Spinal cord (tissue), 10 donors: Measurements from ENCODE around the gene CADM1. TPM values are rescaled to one million over a fixed set of nuclear protein-coding genes. Genes with fewer than 3 reads are reported as not detected.

Experiments used
- DNase-seq, 6 donors: peaks; one replicate each; pipeline versions ENCODE4 v3.0.0 to v3.0.0-alpha.2; 2013 to 2015; ENCODE audit warnings: low spot score in 6 of 6, low read depth in 4 of 6
- H3K27ac ChIP-seq: one replicate; pipeline ENCODE4 v1.5.1; 2013; ENCODE audit warnings: low read depth, low read length, control low read depth
- H3K27me3 ChIP-seq: one replicate; pipeline ENCODE4 v1.6.1; 2013; ENCODE audit warnings: low read length; ENCODE audit not compliant: control insufficient read depth, insufficient read depth
- H3K36me3 ChIP-seq: one replicate; pipeline ENCODE4 v1.6.1; 2013; ENCODE audit warnings: low read length; ENCODE audit not compliant: control insufficient read depth, insufficient read depth
- H3K4me1 ChIP-seq: one replicate; pipeline ENCODE4 v1.6.1; 2013; ENCODE audit warnings: low read length; ENCODE audit not compliant: control insufficient read depth, insufficient read depth
- H3K4me3 ChIP-seq: one replicate; pipeline ENCODE4 v1.5.1; 2013; ENCODE audit warnings: low read depth, low read length, control low read depth
- H3K9me3 ChIP-seq: one replicate; pipeline ENCODE4 v1.6.1; 2013; ENCODE audit warnings: low read length; ENCODE audit not compliant: control insufficient read depth, insufficient read depth
- WGBS: methylation state at CpG from one replicate; pipeline ENCODE4 v1.1.5; 2013; ENCODE audit warnings: missing lambda C conversion rate; ENCODE audit not compliant: insufficient coverage; 5-methylcytosine and 5-hydroxymethylcytosine counted together
- polyA plus RNA-seq, 2 donors: library from polyadenylated mRNA; unstranded; fragments of 120-200 nt; gene quantifications; one replicate each; pipeline ENCODE4 v1.2.1, GENCODE V29; 2013; ENCODE audit not compliant: insufficient read length in 2 of 2
- total RNA-seq, 2 donors: library from RNA; depleted of rRNA in 1 of 2; stranded (reverse); fragments of 120-200 nt in 1 of 2; fragments of >200 nt in 1 of 2; gene quantifications; one replicate each; pipeline versions ENCODE4 v1.2.3 to v1.2.4, GENCODE V29; 2013 to 2014
- donor health status: healthy.

CADM1 gene
- total and polyA plus RNA-seq, 4 donors, result 106 to 180 (median 132) TPM

DNA sequence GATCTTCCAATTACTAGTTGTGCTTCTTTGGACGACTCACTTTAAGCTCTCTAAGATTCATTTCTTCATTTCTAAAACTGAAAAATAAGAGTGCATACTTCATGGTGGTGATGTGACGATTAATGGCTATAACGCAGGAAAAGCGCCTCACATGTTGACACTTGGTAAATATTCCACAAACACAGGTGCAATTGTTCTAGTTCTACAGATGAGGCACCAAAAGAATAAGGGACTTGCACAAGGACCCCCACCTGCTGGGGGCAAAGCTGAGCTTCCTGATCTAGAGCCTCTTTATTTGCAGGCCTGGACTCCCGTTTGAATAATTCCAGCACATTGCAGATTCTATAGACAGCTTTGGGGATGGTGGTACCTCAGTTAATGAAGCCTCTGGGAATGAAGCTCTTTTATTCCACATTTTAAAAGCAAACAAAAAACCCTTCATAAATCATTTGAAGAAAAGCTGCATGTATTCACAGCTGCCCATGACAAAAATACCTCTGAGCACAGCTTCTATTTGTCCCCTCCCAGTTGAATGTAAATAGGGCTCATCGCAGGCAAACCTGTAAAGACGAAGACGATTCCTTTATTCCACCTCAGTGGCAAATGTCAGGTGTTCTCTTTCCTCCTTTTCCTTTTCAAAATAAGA is 14.9 kb upstream of the CADM1 start:
- no peak for DNase-seq
- H3K36me3 ChIP-seq, result no peaks in the 10 kb centered on the region
- H3K4me3 ChIP-seq, result no peak overlapping the region
- no peaks in the 10 kb centered on the region for H3K27me3 ChIP-seq
- no peaks in the 10 kb centered on the region for H3K4me1 ChIP-seq
- WGBS, result 97% methylated on average over 3 of the region's 8 CpGs
- no peak overlapping the region for H3K27ac ChIP-seq
- H3K9me3 ChIP-seq, result no peaks in the 10 kb centered on the region

DNA sequence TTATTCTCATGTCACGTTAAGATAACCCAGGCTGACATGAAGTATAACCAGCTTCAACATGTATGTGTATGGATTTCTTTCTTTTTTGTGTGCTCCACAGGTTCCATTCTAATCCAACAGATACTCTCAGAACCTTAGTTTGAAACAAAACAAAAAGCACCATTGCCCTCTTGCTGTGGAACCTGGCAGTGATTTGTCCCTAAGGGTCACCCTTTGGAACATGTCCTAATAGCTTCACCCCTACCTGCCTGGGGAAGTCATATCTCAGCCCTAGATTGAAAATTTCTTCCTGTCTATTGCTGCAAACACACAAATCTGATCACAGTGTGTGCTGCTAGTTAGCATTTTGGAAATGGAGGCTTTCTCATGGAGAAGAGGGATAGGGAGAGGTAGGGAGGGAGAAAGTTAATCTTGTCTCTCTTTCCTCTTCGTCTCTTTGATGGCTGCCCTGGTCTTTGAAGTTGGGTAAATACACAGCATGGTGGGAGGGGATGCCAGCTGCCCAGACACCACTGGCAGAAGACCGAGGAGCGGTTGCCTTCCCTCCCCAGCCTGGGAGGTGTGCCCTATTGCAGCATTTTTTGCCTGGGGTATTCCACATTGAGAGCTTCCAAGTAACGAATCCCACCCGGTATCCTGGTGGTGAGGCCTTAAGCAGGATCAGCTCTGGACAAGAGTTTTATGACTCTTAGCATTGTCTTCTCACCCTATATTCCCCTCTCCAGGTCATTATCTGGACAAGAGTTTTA is 11.6 kb upstream of the CADM1 start:
- Histone ChIP-seq H3K9me3 (no peaks in the 10 kb centered on the region), H3K4me3 (no peak overlapping the region), H3K27me3 (no peaks in the 10 kb centered on the region), H3K4me1 (no peaks in the 10 kb centered on the region), H3K36me3 (no peaks in the 10 kb centered on the region), H3K27ac (no peak overlapping the region)
- 58% methylated on average over 5 of the region's 6 CpGs for WGBS
- DNase-seq, result no peak

DNA sequence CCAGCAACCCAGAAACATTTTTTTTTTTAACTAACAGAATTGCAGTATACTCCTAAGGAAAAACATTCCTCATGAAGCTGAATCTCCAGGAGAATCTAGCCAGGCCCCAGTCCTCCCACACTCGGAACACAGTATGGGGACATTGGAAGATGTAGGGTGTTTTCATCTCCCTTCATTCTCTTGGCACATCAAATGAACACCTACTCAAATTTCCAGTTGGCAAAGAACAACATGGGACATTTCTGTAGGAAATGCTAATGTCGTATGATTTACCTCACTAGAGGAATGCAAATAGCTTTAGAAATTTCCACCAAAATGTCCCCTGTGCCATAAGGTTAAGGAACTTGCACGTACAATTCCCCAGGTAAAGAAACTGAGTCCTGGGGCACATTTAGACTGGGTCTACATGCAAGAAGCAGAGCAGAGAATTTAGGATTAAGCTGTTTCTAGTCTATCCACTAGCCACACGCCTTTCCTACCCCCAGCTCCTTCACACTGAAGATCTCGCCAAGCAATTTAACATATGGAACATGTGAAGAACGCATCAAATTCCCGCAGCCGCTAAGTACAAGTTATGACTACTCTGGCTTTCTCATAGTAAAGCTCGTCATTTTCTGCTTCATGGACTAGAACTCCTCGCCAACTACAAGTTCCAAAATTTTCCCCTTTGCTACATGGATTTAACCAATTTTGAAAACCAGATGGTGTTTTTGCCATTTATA is 2.9 kb upstream of the CADM1 start:
- H3K27ac ChIP-seq, result no peak overlapping the region
- H3K27me3 ChIP-seq, result peaks cover 10% of the 10 kb centered on the region
- H3K4me3 ChIP-seq, result no peak overlapping the region
- peak in 1 of 6 donors; percentile 85 for DNase-seq
- WGBS, result 86% methylated on average over 5 of the region's 10 CpGs
- no peaks in the 10 kb centered on the region for H3K36me3 ChIP-seq
- H3K9me3 ChIP-seq, result no peaks in the 10 kb centered on the region
- peaks cover 16% of the 10 kb centered on the region for H3K4me1 ChIP-seq

DNA sequence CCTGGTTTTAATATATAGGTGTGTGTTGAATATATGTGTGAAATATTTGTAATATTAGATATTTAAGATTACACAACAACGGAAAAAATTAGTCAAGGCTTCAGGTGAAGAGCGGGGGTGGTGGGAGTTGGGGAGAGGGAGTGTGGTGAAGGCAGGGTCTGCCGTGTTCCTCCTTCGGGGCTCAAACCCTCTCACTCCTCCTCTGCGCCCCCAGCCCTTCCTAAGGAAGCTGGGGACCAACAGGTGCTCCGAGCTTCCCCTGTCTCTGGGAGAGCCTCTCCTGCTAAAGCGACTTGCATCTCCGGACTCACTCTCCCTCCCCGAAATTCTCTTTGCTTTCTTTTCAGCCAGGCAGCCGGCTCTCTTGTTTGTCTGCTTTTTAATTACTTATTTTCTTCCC is 960 bp upstream of the CADM1 start:
- WGBS, result 4% methylated on average over 5 of the region's 10 CpGs
- H3K27me3 ChIP-seq, result peaks cover 10% of the 10 kb centered on the region
- peak overlapping the region; percentile 93 for H3K27ac ChIP-seq
- no peaks in the 10 kb centered on the region for H3K36me3 ChIP-seq
- no peaks in the 10 kb centered on the region for H3K9me3 ChIP-seq
- peaks cover 16% of the 10 kb centered on the region for H3K4me1 ChIP-seq
- H3K4me3 ChIP-seq, result peak overlapping the region; percentile 92
- DNase-seq, result peak in 3 of 6 donors; percentile 15 to 67 (median 48)

DNA sequence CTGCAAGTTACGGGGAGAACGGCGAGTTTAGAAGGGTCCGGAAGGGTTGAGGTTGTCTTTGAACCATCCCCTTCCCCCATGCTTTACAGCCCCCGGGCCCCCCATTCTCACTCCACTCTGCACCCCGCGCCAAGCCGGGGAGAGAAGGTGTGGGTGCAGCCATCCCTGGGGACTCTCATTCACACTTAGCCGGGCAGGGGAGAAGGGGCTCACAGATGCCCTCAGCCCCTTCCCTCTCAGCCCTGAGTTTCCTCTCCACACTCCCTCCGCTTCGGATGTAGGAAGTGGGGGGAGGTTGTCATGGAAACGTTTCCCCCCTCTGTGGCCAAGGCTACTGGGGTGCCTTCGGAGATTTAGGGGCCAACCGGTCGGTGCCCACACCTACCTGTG is 334 bp downstream of the CADM1 start:
- Histone ChIP-seq H3K9me3 (no peaks in the 10 kb centered on the region), H3K4me3 (peak overlapping the region; percentile 92), H3K4me1 (peaks cover 16% of the 10 kb centered on the region), H3K27ac (peak overlapping the region; percentile 92), H3K27me3 (peaks cover 4% of the 10 kb centered on the region), H3K36me3 (no peaks in the 10 kb centered on the region)
- peak in 2 of 6 donors; percentile 53 to 63 for DNase-seq
- 0% methylated on average over 5 of the region's 15 CpGs for WGBS

DNA sequence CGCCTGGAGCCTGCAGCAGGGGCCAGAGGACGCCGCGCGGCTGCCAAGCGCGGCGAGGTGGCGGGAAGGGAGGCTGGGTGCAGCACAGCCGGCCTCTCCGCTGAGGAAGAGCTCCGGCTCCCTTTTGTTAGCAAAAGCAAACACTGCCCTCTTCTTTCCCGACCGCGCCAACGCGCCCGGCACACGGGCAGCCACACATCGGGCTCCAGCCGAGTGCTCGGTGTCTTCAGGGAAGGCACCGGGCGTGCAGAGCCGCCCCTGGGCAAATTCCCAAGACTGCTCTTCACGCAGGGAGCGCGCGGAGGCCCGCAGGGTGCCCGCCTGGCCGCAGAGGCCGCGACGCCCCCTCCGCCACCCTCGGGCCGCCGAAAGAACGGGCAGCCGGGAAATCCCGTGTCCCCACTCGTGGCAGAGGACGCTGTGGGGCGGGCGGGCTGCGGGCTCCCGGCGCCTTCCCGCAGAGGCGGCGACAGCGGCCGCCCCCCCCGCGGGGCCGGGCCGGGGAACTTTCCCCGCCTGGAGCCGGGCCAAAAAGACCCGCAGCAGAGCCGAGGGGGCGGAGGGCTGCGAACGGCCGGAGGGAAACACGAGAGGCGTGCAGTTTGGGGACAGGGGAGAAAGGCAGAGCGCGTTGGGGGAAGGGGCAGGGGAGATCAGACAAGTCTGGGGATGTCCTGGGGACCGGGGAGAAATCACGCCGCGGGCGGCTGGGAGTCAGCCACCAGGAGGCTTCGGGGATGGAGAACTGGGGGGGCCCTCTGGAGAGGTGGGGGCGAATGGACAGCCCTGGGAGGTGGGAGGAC is 931 bp downstream of the CADM1 start:
- no peaks in the 10 kb centered on the region for H3K36me3 ChIP-seq
- WGBS, result under 1% methylated on average over 74 of the region's 77 CpGs
- peaks cover 16% of the 10 kb centered on the region for H3K4me1 ChIP-seq
- peak overlapping the region; percentile 92 for H3K27ac ChIP-seq
- peaks cover 4% of the 10 kb centered on the region for H3K27me3 ChIP-seq
- no peaks in the 10 kb centered on the region for H3K9me3 ChIP-seq
- DNase-seq, result peak in 5 of 6 donors; percentile 63 to 95 (median 68)
- peak overlapping the region; percentile 92 for H3K4me3 ChIP-seq

DNA sequence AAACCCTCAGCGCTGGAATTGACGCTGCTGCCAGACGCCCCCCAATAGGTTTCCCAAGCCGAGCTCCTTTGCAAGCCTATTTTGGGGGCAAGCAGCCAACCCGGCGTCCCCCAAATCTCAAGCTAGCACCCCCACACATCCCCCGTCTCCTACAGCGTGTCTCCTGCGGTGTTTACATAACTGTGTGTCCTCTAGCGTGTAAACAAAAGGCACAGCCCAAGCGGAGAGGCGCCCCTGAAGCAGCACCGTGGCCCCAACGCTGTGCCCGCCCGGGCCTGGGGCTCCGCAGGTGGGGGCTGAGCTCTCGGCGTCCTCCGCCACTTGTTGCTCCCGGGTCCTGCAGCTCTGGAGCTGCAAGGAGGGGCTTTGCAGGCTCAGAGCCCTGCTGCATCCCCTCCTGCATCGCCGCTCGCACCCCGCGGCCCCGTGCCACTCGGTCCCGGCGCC is 1.6 kb downstream of the CADM1 start:
- Histone ChIP-seq H3K4me3 (peak overlapping the region; percentile 92), H3K27me3 (peaks cover 4% of the 10 kb centered on the region), H3K36me3 (no peaks in the 10 kb centered on the region), H3K4me1 (peaks cover 17% of the 10 kb centered on the region), H3K9me3 (no peaks in the 10 kb centered on the region), H3K27ac (peak overlapping the region; percentile 81)
- 0% methylated on average over 30 of the region's 30 CpGs for WGBS
- peak in 1 of 6 donors; percentile 10 for DNase-seq

DNA sequence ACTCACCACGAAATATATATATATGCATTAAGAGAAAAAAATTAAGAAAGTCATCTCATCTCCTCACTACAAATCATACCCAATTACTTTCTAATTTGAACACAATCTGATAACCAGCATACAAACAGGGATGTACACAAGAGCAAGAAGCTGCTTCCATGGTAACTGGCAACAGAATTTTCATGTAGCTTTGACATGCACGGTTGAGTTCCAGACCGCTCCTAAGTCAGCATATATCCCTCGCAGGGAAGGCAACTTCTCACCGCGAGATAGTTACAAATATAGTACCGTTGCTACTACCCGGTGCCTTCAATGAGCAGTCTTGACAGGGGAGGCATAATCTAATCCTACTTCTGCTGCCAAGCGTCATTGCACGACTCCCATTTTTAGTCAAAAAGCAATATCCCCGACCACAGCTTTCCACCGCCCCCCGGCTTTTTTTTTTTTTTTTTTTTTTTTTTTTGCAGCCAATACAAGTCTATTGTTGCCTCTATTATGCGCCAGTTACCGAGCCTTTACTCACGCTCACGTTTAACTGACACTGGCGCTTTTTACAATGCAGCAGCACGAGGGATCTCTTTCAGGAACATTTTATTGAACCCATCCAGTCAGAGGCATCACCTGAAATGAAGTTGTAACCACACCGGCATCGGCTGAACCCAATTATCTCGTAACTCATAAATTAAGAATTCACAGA is 2.2 kb downstream of the CADM1 start:
- H3K27ac ChIP-seq, result peak overlapping the region; percentile 81
- H3K9me3 ChIP-seq, result no peaks in the 10 kb centered on the region
- peak overlapping the region; percentile 92 for H3K4me3 ChIP-seq
- H3K27me3 ChIP-seq, result peaks cover 4% of the 10 kb centered on the region
- 3% methylated on average over 21 of the region's 22 CpGs for WGBS
- DNase-seq, result peak in 5 of 6 donors; percentile 33 to 88 (median 49)
- no peaks in the 10 kb centered on the region for H3K36me3 ChIP-seq
- H3K4me1 ChIP-seq, result peaks cover 19% of the 10 kb centered on the region
